ES-I3 (cell line): Measurements from ENCODE around the gene SARS2.
"Not testable (repeated sequence)": the region's sequence is repeated elsewhere in the genome, so short reads cannot be mapped to it uniquely, and the experiment has no call there.

ENCODE experiments used
- H3K36me3 ChIP-seq: 2 replicates; pipeline ENCODE4 v1.6.1; 2013; ENCODE audit warnings: mild to moderate bottlenecking, low read length, control low read depth, moderate library complexity; ENCODE audit not compliant: insufficient read depth
- H3K4me1 ChIP-seq: 2 replicates; pipeline ENCODE4 v1.6.1; 2013; ENCODE audit warnings: mild to moderate bottlenecking, control low read depth, low read length; ENCODE audit not compliant: insufficient read depth
- H3K9ac ChIP-seq: 2 replicates; pipeline ENCODE4 v1.6.1; 2013; ENCODE audit warnings: low read depth, mild to moderate bottlenecking, low read length, moderate library complexity
- H3K9me3 ChIP-seq: 2 replicates; pipeline ENCODE4 v1.6.1; 2013; ENCODE audit warnings: mild to moderate bottlenecking, low read length, moderate library complexity; ENCODE audit not compliant: control insufficient read depth, insufficient read depth

Gene SARS2

GRCh38 chr19:38900202-38900629, 30.3 kb downstream of the SARS2 start:
- H3K9me3 ChIP-seq, result no peaks in the 10 kb centered on the region
- 0 out of 2 replicates have a peak, but pooled peaks cover 5% of the 10 kb centered on the region for H3K4me1 ChIP-seq
- peak overlapping the region; percentile 78 for H3K9ac ChIP-seq
- no peaks in the 10 kb centered on the region for H3K36me3 ChIP-seq

GRCh38 chr19:38899447-38900201, 30.9 kb downstream of the SARS2 start, which contains the start of the genes NFKBIB and SIRT2:
Gene NFKBIB (plus strand): TSS chr19:38899969. CDS start chr19:38900033, 64 bp downstream.
Gene SIRT2 (minus strand): TSS chr19:38899618. CDS start chr19:38899521, 97 bp downstream.
- Histone ChIP-seq H3K4me1 (0 out of 2 replicates have a peak, but pooled peaks cover 5% of the 10 kb centered on the region), H3K9ac (peak within 1 kb of the TSS; percentile 78), H3K9me3 (no peaks in the 10 kb centered on the region), H3K36me3 (no peaks in the 10 kb centered on the region)

GRCh38 chr19:38898788-38899446, 31.6 kb downstream of the SARS2 start:
- H3K9ac ChIP-seq, result peak overlapping the region; percentile 78; the same call in 1 of the 2 replicates
- H3K9me3 ChIP-seq, result no peaks in the 10 kb centered on the region
- H3K4me1 ChIP-seq, result 0 out of 2 replicates have a peak, but pooled peaks cover 5% of the 10 kb centered on the region
- no peaks in the 10 kb centered on the region for H3K36me3 ChIP-seq

GRCh38 chr19:38894968-38895367, 35.6 kb downstream of the SARS2 start:
- no peak overlapping the region for H3K9ac ChIP-seq
- no peaks in the 10 kb centered on the region for H3K36me3 ChIP-seq
- H3K9me3 ChIP-seq, result no peaks in the 10 kb centered on the region
- 0 out of 2 replicates have a peak, but pooled peaks cover 5% of the 10 kb centered on the region for H3K4me1 ChIP-seq

GRCh38 chr19:38893341-38893771, 37.2 kb downstream of the SARS2 start:
- Histone ChIP-seq H3K4me1 (0 out of 2 replicates have a peak, but pooled peaks cover 4% of the 10 kb centered on the region), H3K9ac (no peak overlapping the region), H3K36me3 (no peaks in the 10 kb centered on the region), H3K9me3 (no peaks in the 10 kb centered on the region)

GRCh38 chr19:38892841-38893240, 37.7 kb downstream of the SARS2 start:
- no peaks in the 10 kb centered on the region for H3K9me3 ChIP-seq
- H3K4me1 ChIP-seq, result no peaks in the 10 kb centered on the region
- H3K36me3 ChIP-seq, result no peaks in the 10 kb centered on the region
- no peak overlapping the region for H3K9ac ChIP-seq

- H3K9me3 ChIP-seq, result no peaks in the 10 kb centered on the region
- H3K9ac ChIP-seq, result no peak overlapping the region
- no peaks in the 10 kb centered on the region for H3K4me1 ChIP-seq
- H3K36me3 ChIP-seq, result no peaks in the 10 kb centered on the region
These were observed 38.8 kb downstream of the SARS2 start for GRCh38 chr19:38891771-38892170.

GRCh38 chr19:38890686-38891085, 39.9 kb downstream of the SARS2 start:
- Histone ChIP-seq H3K9me3 (no peaks in the 10 kb centered on the region), H3K36me3 (no peaks in the 10 kb centered on the region), H3K4me1 (no peaks in the 10 kb centered on the region), H3K9ac (no peak overlapping the region)

GRCh38 chr19:38889803-38890202, 40.8 kb downstream of the SARS2 start:
- H3K9me3 ChIP-seq, result no peaks in the 10 kb centered on the region
- no peaks in the 10 kb centered on the region for H3K4me1 ChIP-seq
- no peak overlapping the region for H3K9ac ChIP-seq
- H3K36me3 ChIP-seq, result no peaks in the 10 kb centered on the region

GRCh38 chr19:38888876-38889275, 41.7 kb downstream of the SARS2 start:
- H3K9me3 ChIP-seq, result no peaks in the 10 kb centered on the region
- no peaks in the 10 kb centered on the region for H3K4me1 ChIP-seq
- no peak overlapping the region for H3K9ac ChIP-seq
- no peaks in the 10 kb centered on the region for H3K36me3 ChIP-seq

GRCh38 chr19:38884691-38885090, 45.9 kb downstream of the SARS2 start:
- H3K36me3 ChIP-seq, H3K9ac ChIP-seq, H3K9me3 ChIP-seq, H3K4me1 ChIP-seq: not testable (repeated sequence)

GRCh38 chr19:38883286-38883685, 47.3 kb downstream of the SARS2 start:
- peaks cover 5% of the 10 kb centered on the region for H3K4me1 ChIP-seq

GRCh38 chr19:38880882-38881609, 49.5 kb downstream of the SARS2 start:
- no peak overlapping the region for H3K9ac ChIP-seq
- H3K36me3 ChIP-seq, result no peaks in the 10 kb centered on the region
- peaks cover 7% of the 10 kb centered on the region for H3K4me1 ChIP-seq
- H3K9me3 ChIP-seq, result no peaks in the 10 kb centered on the region

More at GRCh38 chr19:38883286-38883685, 47.3 kb downstream of the SARS2 start:
- H3K9ac ChIP-seq, result no peak overlapping the region
- H3K36me3 ChIP-seq, result no peaks in the 10 kb centered on the region
- H3K9me3 ChIP-seq, result no peaks in the 10 kb centered on the region
